NB4 (cell line): ENCODE measurements around the gene ATP5MC2.

Experiments used
- POLR2A ChIP-seq: IDR thresholded peaks from 2 replicates; pipeline ENCODE4 v1.6.1; 2011; ENCODE audit warnings: mild to moderate bottlenecking; ENCODE audit not compliant: insufficient read length; ENCODE audit errors: extremely low read depth
- TF ChIP-seq, protein P1 (sequence below): IDR thresholded peaks from one replicate; pipeline ENCODE4 v1.5.1; 2012; ENCODE audit warnings: low read depth, low read length
- TF ChIP-seq, protein P2 (sequence below): IDR thresholded peaks from 2 replicates; pipeline ENCODE4 v1.6.1; 2011; ENCODE audit warnings: low read depth, low read length

DNA sequence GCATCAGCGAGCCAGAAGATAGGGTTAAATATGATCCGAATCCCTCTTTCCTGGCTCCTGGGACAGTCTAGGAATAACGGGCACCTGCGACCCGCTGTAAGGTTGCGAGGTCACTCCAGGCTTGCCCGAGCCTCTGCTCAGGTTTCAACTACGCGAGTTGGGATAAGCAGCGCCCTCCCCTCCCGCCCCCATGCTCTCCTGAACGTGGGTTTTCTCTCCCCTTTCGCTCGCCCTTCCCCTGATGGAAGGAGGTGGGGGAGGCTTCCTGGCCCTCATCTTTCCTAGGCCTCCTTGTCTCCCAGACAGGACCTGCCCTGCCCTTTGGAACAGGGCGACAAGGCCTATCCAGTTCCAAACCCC, 753 bp upstream of the ATP5MC2 start:
- TF ChIP-seq, protein P1, sequence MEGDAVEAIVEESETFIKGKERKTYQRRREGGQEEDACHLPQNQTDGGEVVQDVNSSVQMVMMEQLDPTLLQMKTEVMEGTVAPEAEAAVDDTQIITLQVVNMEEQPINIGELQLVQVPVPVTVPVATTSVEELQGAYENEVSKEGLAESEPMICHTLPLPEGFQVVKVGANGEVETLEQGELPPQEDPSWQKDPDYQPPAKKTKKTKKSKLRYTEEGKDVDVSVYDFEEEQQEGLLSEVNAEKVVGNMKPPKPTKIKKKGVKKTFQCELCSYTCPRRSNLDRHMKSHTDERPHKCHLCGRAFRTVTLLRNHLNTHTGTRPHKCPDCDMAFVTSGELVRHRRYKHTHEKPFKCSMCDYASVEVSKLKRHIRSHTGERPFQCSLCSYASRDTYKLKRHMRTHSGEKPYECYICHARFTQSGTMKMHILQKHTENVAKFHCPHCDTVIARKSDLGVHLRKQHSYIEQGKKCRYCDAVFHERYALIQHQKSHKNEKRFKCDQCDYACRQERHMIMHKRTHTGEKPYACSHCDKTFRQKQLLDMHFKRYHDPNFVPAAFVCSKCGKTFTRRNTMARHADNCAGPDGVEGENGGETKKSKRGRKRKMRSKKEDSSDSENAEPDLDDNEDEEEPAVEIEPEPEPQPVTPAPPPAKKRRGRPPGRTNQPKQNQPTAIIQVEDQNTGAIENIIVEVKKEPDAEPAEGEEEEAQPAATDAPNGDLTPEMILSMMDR = no peak
- TF ChIP-seq POLR2A = no peak
- TF ChIP-seq, protein P2, sequence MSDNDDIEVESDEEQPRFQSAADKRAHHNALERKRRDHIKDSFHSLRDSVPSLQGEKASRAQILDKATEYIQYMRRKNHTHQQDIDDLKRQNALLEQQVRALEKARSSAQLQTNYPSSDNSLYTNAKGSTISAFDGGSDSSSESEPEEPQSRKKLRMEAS = no peak
